ENCODE results near the gene IGSF9.

DNA sequence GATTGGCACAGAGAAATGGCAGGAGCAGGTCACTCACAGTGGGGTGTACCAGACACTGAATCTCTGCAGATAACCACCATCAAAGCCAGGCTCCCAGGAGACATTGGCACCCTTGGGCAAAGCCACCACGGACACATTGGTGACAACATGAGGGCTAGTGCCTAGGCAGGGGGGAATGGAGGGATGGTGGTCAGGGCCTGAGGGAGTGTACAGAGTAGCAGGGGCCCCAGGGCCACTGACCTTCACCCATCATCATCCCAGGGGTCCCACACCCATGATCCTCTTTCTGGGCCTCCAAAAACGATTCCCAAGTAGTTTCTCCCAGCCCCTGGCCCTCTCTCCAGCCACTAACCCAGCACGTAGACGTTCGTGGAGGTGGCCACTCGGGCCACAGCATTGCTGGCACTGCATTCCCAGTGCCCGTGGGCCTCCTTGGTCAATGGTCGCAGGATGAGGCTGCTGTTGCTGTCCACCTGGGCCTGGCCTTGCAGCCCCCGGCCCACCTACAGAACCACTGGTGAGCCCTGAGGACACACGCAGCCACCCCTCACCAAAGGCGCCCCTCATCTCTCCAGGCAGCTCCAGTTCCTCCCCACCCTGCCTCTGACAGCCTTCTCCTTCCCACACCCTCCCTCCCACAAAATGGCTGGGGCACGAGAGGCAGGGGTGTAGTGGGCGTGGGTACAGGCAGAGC, 14.2 kb downstream of the IGSF9 start:
- TF ChIP-seq, protein P1, sequence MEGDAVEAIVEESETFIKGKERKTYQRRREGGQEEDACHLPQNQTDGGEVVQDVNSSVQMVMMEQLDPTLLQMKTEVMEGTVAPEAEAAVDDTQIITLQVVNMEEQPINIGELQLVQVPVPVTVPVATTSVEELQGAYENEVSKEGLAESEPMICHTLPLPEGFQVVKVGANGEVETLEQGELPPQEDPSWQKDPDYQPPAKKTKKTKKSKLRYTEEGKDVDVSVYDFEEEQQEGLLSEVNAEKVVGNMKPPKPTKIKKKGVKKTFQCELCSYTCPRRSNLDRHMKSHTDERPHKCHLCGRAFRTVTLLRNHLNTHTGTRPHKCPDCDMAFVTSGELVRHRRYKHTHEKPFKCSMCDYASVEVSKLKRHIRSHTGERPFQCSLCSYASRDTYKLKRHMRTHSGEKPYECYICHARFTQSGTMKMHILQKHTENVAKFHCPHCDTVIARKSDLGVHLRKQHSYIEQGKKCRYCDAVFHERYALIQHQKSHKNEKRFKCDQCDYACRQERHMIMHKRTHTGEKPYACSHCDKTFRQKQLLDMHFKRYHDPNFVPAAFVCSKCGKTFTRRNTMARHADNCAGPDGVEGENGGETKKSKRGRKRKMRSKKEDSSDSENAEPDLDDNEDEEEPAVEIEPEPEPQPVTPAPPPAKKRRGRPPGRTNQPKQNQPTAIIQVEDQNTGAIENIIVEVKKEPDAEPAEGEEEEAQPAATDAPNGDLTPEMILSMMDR (conservative IDR thresholded peaks at IDR 0.05; ENCODE audit: low read depth in 2 of 2) = no peak
- TF ChIP-seq EZH2 (IDR thresholded peaks at IDR 0.05; ENCODE audit: low read depth, unreplicated experiment) (no peak), JUNB (IDR thresholded peaks at IDR 0.05; ENCODE audit: unreplicated experiment) (no peak), POLR2AphosphoS5 (IDR thresholded peaks at IDR 0.05; ENCODE audit: low read depth) (no peak), CREB1 (CRISPR knock-in tag; IDR thresholded peaks at IDR 0.05; ENCODE audit: low read depth) (no peak)
